HG03469 (cell line): Measurements from ENCODE around the gene FAT3.

Experiments used
- ATAC-seq: cut with Tn5 transposase; IDR thresholded peaks from one replicate; pipeline ENCODE4 v1.9.1; 2021; ENCODE audit warnings: mild to moderate bottlenecking, moderate library complexity, moderate number of reproducible peaks; ENCODE audit not compliant: unreplicated experiment

Gene FAT3

DNA sequence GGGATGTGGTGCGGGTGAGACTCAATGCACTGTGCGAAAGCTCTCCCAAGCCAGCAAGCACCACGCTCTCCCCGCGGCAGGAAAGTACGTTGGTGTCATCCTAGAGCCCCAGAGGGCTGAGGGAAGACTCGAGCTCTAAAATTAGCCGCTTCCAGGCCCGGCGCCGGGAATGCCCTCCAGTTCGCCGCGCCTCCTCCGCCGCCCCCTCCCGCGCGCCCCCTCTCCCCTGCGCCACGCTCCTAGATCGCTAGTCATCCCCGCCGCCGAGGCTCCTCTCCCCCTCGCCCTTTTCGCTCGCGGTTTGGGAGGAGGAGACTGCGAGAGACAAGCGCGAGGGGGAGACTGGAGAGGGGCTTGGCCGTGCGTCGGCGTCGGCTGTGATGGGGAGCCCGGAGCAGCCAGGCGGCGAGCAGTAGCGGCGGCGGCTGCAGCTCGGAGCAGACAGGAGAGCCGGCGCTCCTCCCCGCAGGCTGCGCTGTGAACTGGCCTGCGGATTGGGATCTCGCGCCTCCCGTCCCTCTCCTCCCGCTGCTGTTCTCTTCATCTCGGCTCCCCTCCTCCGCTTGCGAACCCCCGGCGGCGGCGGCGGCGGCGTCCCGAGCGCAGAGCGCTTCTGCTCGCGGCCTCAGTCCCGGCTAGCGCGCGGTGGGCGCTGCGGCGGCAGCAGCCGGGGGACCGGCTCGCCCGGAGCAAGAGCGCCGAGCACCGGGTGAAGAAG, at the start of gene FAT3:
TSS of gene FAT3 (plus strand) at position 412 of the 718 bp plus-strand sequence. CDS start 127,295 bp downstream, outside the sequence.
- ATAC-seq: no peak

DNA sequence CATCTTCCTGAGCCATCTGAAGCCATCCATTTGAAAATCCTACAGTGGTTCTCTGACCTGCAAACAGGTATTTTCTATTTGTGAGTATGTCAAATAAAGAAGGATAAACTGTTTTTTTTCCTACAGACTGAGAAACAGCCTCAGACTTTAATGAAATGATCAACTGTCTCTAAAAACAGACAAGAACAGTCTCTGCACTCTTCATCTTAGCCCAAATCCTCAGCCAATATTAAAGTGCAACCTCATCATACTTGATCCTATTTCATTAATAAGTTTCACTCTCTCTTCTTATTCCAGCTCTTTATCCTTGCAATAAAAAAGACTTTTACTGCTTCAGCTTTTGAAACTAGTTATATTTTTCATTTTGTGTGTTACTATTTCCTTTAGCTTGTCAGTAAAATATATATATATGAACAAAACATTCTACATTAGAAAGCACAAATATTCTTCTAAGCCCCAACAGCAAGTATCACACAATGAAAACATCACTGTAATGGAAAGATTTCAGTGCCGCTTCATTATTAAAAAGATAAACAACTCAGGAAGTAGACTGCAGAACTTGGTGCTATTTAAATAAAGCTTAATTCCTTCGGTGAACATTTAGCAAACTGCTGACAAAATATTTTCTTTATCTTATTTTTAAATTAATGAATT, 45.5 kb upstream of the FAT3 start:
- no peak for ATAC-seq

DNA sequence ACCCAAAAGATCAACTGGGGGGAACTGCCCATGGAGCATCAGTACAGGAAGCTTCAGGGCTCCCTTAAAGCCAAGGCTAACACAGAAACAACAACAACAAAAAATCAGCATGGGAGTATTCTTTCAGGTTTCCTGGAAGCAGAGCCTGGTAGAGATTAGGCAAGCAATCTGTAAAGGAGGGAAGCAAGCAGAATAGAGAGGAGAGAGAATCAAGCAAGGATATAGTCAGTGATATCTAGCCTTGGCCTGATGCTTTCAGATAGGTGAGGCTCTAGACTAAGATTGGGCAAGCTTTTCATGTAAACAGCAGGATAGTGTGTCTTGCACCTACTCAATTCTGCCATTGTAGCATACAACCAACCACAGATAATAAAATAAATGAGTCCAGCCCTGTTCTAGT, 44.4 kb upstream of the FAT3 start:
- no peak for ATAC-seq

DNA sequence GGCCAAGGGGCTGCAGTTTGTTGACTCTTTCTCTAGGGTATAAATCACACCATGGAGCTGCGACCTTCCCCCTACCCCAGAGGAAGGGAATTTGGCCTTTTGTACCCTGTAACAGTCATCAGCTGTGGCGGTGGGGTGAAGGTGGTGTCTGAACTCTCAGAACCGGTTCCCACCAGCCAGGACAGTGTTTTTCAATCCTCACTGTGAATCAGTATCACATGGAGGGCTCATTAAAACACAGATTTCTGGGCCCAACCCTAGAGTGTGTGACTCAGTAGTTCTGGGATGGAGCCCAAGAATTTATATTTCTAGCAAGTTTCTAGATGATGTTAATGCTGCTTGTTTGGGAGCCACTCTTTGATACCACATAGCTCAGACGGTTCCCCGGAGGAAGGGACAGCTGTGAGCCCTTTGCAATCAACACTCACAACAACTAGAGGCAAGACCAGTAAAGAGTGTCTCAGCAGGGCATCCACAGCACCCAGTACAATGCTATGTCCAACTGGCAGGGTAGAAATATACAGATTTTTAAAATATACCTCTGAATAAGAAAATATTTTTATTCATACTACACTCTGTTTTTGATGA, 43.9 kb upstream of the FAT3 start:
- ATAC-seq: no peak

DNA sequence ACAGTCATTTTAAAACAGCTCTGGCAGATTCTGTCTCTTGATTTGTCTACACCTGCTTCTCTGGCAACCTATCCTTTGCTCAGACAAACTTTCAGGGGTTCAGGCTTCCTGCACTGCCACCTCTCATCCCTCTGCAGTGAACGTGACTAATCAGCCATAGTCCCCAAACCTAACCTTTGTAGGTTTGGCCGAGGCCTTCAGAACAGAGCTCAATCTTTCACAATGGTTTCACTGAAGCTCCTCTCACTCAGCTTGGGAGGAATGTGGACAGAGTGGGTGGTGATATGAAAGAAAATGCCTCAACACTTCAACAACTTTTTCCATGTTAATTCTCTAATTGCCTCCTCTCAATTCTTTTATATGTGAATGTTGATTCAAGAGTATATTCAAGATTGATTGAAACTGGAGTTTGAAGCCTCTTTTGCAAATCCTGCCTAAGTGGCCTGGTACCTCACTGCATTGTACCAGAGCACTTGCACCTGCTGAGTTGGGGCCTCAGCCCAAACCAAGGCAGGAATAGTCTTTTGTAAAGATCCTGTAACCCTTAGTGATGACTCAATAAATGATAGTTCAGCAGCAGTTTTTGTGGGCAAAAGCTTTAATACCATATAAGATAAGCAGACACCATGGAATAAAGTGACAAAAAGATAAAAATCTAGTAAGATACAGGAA, 33.9 kb upstream of the FAT3 start:
- no peak for ATAC-seq

DNA sequence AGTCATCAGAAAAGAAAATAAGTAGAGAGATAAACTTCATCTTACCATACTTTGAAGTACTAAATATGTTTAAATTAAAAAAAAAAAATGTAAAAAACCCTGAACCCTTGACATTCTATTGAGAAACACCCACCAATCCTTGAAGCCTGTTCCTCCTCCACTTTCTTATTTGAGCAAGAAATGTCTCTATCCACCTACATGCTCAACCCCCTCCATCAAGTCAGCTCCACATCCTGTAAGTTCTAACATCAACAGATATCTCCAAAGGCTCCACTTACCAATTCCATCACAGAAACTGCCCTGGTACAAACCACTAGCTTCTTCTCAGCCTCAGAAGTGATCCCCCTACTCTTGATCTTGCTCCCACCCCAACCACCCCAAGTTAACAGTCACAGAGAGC, 32.5 kb upstream of the FAT3 start:
- no peak for ATAC-seq

DNA sequence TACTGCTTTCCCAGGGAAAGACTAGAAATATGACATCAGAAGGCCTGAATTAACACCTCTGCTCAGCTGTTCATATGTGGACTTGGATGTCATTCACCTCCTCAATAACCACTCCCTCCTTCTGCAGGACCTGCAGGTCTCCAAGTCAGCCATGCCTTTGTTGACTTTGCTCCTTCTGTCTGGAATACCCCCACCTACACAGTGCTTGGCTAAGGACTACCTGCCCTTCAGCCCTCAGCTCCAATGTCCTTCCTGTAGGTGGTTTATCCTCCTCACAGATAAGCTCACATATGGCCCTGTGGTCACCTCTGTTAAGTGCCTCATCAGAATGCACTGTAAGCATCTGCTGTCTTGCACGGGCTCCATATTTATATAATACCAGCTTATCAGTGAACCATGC, 26.4 kb upstream of the FAT3 start:
- no peak for ATAC-seq

DNA sequence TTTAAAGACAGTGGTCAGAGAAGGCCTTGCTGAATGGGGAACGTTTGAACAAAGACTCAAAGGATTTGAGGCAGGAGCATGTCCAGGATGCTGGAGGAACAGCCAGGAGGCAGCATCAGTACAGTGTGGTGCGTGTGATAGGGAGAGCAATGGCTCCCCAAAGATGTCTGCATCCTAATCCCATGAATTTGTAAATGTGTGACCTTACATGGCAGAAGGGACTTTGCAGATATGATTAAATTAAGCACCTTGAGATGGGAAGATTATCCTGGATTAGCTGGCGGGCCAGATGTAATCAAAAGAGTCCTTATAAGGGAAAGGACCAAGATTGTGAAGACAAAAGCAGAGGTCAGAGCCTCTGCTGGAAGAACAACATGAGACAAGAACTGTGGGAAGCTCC, 24.6 kb upstream of the FAT3 start:
- ATAC-seq: no peak

DNA sequence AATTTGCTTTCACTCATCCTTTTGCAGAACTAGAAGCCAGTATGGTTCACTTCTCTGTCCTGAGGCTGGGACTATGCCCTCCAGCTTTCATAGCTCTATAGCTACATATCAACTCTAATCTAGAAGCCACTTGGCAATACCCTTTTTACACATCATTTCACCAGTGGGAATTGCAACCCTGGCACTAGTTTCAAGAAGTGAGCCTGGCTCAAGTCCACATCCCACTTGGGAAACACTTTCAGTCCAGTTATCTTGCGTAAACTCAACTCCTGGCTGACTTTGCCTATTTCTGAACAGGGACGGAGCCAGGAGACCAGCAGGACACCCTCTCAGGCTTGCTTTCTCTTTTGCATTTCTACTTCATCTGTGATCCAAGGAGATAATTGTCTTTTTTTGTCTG, 19.9 kb upstream of the FAT3 start:
- no peak for ATAC-seq

DNA sequence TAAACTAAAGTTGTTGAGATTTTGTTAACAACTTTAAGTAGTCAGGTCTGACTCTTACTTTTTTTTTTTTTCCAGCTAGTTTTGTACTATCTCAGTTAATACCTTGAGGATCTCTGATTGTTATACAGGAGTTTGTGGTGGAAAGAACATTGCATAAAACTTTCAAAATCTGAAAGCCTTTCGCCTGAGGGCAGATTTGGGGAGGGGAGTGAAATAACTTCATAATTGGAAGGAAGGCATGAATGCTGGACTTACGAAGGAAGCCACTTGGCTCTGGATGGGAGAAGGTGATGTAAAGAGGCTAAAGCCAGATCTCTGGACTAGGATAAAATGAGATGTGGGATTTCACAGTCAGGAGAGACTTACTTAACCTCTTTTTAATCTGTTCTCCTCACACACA, 18.2 kb upstream of the FAT3 start:
- no peak for ATAC-seq

DNA sequence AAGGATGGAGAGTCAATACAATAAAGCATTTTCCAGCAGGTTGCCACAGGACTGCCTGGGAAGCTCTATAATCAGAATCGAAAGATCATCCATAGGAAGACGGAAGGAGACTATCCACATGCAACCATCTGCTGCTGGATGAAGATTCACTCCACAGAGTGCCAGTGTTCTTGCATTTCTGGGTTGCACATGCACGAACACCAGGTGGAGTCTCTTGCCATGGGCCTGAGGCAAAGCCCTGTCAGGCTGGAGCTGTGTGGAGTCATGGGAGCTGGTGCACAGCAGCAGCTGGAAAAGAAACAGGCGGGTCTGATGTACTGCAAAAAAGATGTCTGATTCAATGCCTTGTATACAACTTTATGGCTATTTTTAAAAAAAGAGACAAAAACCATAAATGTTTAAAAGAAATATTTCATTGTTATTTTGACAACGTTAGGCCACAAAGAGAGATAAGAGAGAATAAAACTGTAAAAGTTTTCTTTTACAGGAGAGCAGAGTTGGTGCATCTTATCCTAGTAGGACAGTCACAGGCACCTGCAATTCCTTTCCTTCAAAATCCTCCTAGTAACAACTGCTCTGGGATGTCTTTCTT, 12.9 kb upstream of the FAT3 start:
- ATAC-seq: no peak

DNA sequence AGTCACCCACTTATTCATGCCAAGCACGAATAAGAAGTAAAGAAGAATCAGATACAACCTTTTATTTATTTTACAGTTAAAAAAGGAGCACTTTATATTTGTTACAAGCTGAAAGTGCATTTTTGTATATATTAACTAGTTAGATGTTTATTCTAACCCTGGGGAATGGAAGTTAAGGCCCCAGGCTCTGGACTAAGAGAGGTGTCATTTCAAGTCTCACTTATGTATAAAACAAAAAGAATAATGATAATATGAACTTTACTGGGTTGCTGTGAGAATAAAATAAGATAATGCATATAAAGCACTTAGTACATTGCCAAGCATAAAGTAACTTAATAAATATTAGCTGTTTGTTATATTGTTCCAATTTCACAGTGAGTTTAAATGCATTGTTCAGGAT, 12.1 kb upstream of the FAT3 start:
- ATAC-seq: no peak

DNA sequence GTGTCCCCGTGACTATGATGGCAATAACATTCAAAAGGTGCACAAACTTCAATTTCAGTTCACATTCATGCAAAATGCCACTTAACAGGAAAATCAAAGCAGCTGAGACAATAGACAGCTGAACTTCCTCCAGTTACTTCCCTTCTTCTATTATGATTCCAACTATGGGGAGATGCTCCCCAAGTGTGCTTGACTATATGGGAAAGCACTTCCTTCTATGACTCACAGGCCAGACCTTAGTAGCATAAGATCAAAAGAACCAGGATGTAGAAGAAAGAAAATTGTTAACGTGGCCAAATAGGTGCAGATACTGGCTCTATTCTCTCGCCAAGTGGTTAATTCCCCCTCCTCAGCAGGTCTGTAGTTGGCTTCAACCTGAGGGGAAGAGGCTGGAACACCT, 7.8 kb upstream of the FAT3 start:
- ATAC-seq: no peak

DNA sequence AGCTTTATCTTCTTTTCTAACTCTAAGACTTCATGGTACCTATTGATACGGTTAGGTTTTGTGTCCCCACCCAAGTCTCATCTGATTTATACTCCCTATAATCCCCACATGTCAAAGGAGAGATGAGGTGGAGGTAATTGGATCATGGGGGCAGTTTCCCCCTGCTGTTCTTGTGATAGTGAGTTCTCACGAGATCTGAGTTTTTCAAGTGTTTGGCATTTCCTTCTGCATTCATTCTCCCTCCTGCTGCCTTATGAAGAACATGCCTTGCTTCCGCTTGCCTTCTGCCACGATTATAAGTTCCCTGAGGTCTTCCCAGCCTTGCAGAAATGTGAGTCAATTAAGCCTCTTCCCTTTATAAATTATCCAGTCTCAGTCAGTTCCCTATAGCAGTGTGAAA, 5.1 kb upstream of the FAT3 start:
- no peak for ATAC-seq

DNA sequence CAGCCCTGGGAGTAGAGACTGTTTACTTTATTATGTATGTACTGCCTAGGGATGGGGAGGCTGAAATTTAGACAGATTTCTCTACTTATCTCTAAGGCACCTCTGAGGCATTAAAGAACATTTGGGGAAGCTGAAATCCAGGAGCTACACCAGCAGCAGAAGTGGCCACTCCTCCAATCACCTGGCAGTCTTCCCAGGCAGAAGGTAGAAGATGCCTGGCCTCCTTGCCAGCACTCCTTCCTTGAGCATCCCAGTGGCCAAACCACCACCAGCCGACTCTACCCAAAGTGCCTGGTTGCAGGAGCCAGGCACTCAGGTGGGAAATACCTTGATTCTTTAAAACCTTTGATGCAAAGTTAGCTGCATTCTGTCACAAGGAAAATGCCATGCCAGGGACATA, 1.9 kb upstream of the FAT3 start:
- ATAC-seq: no peak

DNA sequence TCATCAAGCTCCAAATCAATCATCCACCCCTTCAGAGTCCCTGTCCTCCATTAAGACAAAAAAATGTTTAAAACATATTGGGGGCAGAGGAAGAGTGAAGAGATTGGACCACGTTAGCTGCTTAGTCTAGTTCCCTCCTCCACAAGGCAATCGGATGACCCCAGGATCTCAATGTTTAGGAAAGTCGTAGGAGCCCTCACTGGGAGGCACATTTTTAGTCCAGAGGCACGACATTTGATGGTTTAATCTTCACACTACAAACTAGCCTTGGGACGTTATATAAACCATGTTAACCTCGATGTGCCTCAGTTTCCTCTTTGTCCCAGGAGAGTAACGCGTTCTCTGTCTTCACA, 588 bp upstream of the FAT3 start:
- no peak for ATAC-seq

DNA sequence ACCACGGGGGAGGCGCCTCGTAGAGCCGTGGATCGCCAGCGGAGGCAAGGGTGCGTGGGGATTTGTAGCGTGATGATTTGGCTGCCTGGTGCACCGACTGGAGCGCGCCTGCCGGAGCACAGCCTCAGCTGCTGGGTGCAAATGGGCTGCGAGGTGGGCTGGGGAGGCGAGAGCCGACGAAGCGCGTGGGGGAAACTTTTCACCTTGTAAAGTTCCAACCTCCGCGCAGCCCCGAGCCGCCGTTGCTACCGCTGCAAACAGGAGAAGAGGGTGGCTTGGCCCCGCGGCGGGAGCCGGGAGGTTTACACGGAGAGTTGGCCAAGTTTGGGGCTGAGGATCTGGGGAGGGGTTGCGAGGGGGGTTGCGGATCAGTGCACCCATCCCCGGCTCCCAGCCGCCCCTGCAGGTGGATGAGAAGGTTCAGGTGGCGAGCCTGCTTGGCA, 528 bp downstream of the FAT3 start:
- no peak for ATAC-seq

DNA sequence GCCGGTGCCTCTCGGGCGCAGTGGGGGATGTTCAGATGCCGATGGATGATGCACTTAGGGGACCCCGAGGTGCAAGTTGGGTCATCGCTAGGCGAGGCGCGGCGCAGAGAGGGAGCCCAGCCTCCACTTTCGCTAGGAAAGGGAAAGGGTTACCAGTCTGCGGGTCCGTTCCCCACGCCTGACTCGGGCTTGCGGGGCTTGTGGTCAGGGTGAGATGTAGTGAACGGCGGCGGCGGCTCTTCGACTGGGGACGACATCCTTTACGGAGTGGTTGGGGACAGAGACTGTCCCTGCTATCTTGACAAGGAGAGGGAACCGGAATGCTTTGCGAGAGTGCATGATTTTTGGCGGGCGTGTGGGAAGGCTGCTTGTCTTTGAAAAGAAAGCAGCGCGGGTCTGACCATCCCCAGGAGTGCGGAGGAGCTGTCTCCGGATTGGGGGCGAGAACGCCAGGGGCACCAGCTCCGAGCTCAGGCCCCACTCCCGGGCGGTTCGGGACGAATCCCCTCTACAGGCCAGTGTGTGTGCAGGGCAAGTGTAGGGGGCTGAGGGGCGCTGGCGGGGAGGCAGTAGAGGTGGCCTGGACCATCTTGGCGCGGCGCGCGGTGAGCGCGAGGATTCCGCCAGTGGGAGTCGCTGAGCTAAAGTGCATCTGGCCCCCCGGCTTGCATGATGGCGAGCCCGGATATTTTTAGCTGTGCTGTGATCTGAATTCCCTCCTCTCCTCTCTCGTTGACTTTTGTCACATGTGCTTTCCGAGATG, 1.1 kb downstream of the FAT3 start:
- no peak for ATAC-seq

DNA sequence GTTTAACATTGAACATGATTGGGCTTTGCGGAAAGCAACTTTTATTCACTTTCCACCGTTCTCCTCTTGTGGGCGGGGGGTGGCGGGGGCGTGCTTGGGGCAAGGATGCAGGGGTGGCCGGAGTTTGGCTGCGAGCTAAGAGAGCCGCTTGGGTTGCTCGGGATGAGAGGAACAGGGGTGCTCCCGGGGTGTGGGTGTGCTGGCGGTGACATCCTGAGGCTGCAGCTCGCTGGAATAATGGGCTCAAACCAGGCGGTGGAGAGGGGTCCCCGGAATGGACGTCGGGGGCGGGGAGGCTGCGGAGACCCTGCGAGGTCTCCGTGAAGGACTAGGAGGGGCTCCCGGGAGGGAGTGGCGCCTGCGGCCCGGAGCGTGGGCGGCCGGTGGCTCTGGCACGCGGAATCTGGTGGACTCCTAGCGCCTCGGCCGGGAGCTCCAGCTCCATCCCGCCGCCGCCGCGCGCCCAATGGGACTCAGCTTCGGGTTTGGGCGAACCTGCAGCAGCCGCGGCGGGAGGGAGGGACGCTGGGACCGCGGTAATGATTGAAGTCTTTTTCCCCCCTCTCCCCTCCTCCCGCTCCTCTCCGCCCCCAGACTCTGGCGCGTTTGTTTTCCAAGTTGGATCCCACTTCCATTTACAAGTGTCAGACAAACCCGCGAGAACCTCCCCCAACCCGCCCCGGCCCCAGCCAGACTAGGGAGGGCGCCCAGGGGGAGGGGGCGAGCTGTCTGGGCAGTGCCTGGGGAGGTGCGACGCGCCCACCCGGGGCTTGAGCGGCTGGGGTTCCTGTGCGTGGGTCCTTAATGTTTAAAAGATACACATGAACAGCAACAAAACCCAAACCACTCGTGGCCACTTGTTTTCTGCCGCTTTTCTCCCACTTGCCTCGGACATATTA, 2.0 kb downstream of the FAT3 start:
- ATAC-seq: no peak
